Measurements from ENCODE around the gene ACTA1. TPM values are rescaled to one million over a fixed set of nuclear protein-coding genes. Genes with fewer than 3 reads are reported as not detected.
"Not testable (repeated sequence)": the region's sequence is repeated elsewhere in the genome, so short reads cannot be mapped to it uniquely, and the experiment has no call there.

Gene ACTA1
- total and polyA plus RNA-seq, 2 of the 13 experiments (the other 11 are each of a cell fraction or from before 2014, with no cell fraction given): 1.4 to 5.2 TPM

DNA sequence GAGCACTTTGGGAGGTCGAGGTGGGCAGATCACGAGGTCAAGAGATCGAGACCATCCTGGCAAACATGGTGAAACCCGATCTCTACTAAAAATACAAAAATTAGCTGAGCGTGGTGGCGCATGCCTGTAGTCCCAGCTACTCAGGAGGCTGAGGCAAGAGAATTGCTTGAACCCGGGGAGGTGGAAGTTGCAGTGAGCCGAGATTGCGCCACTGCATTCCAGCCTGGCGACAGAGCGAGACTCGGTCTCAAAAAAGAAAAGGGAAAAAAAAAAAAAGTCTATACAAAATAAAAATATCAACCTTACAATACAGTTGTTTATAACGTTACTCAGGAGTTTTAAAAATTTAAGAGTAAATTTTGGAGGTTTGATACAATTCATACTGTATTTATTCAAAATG, 42.0 kb upstream of the ACTA1 start:
- H3K4me2 ChIP-seq (ENCODE audit: low read depth, low read length); CTCF ChIA-PET (ENCODE audit: low intra/inter-chr PET ratio, low total read pairs); DNase-seq (ENCODE audit: low spot score); ATAC-seq; in situ Hi-C loops (cut with HindIII; ENCODE audit: extremely low pct_ligation_motif_present, low pct_unique_long_range_greater_than_20kb); H3K4me3 ChIP-seq (replicated peaks in 1 of 3; ENCODE audit: insufficient read depth in 1 of 3, low read depth in 2 of 3, low read length in 3 of 3); POLR2A ChIA-PET; H2AFZ ChIP-seq (ENCODE audit: low read length); H3K9me3 ChIP-seq (ENCODE audit: low read length); intact Hi-C loops (cut with micrococcal nuclease; ENCODE audit: unreplicated experiment); H3K9ac ChIP-seq (ENCODE audit: insufficient read depth, low read depth, low read length); H3K79me2 ChIP-seq (ENCODE audit: insufficient read depth, low read length); H3K4me1 ChIP-seq (ENCODE audit: insufficient read depth, low read length); H3K27ac ChIP-seq (ENCODE audit: extremely low read length, insufficient read depth, low read length); FAIRE-seq; BruUV-seq (replicated peaks); H4K20me1 ChIP-seq (ENCODE audit: insufficient read depth, low read length); H3K27me3 ChIP-seq (ENCODE audit: control insufficient read depth in 1 of 2, insufficient read depth in 2 of 2, low read length in 2 of 2): not testable (repeated sequence)
- WGBS (ENCODE audit: low lambda C conversion rate): 98% methylated on average over 13 of the region's 13 CpGs
- H3K36me3 ChIP-seq (replicated peaks in 1 of 2; ENCODE audit: control insufficient read depth in 1 of 2, insufficient read depth in 2 of 2, low read length in 2 of 2): peaks cover 18 to 74% of the 10 kb centered on the region in 2 experiments; a peak in 4 of 5 replicates

- H3K27ac ChIP-seq (ENCODE audit: extremely low read length, insufficient read depth, low read length): no peak overlapping the region
- DNase-seq (ENCODE audit: low spot score): no peak
- CTCF ChIA-PET (ENCODE audit: low intra/inter-chr PET ratio, low total read pairs): no interaction called here
- H3K79me2 ChIP-seq (ENCODE audit: insufficient read depth, low read length): no peaks in the 10 kb centered on the region
- no peak overlapping the region for H3K4me3 ChIP-seq (replicated peaks in 1 of 3; ENCODE audit: insufficient read depth in 1 of 3, low read depth in 2 of 3, low read length in 3 of 3)
- in situ Hi-C loops (cut with HindIII; ENCODE audit: extremely low pct_ligation_motif_present, low pct_unique_long_range_greater_than_20kb) (no loop called here), intact Hi-C loops (cut with micrococcal nuclease; ENCODE audit: unreplicated experiment) (no loop called here)
- ATAC-seq: no peak
- peaks cover 19 to 74% of the 10 kb centered on the region in 2 experiments; a peak in 4 of 5 replicates for H3K36me3 ChIP-seq (replicated peaks in 1 of 2; ENCODE audit: control insufficient read depth in 1 of 2, insufficient read depth in 2 of 2, low read length in 2 of 2)
- H3K9ac ChIP-seq (ENCODE audit: insufficient read depth, low read depth, low read length): no peak overlapping the region
- TF ChIP-seq JARID2 (CRISPR knock-in tag; IDR thresholded peaks at IDR 0.05; ENCODE audit: insufficient replicate concordance): no peak
- TF ChIP-seq ZFP41 (CRISPR knock-in tag; IDR thresholded peaks at IDR 0.05; ENCODE audit: borderline replicate concordance): no peak
- TF ChIP-seq ZNF850 (CRISPR knock-in tag; conservative IDR thresholded peaks at IDR 0.05): no peak
- no peak for TF ChIP-seq HIVEP1 (CRISPR knock-in tag; IDR thresholded peaks at IDR 0.05)
- TF ChIP-seq KMT2B (CRISPR knock-in tag; IDR thresholded peaks at IDR 0.05): no peak
- TF ChIP-seq THYN1 (CRISPR knock-in tag; IDR thresholded peaks at IDR 0.05; ENCODE audit: borderline replicate concordance, low read depth): no peak
- no peak for TF ChIP-seq STAG1 (CRISPR knock-in tag; IDR thresholded peaks at IDR 0.05)
- TF ChIP-seq CBFB (CRISPR knock-in tag; IDR thresholded peaks at IDR 0.05): no peak
- H2AFZ ChIP-seq (ENCODE audit: low read length): no peak overlapping the region
- no peaks in the 10 kb centered on the region for H3K4me1 ChIP-seq (ENCODE audit: insufficient read depth, low read length)
- POLR2A ChIA-PET: no interaction called here
- H3K9me3 ChIP-seq (ENCODE audit: low read length): no peaks in the 10 kb centered on the region
- WGBS (ENCODE audit: low lambda C conversion rate): 100% methylated on average over 2 of the region's 2 CpGs
- no peak for FAIRE-seq
- no peaks in the 10 kb centered on the region for H3K27me3 ChIP-seq (ENCODE audit: control insufficient read depth in 1 of 2, insufficient read depth in 2 of 2, low read length in 2 of 2)
- H4K20me1 ChIP-seq (ENCODE audit: insufficient read depth, low read length): no peaks in the 10 kb centered on the region
- no peak overlapping the region for H3K4me2 ChIP-seq (ENCODE audit: low read depth, low read length)
- BruUV-seq (replicated peaks): no TSS peak
These were observed 40.6 kb upstream of the ACTA1 start for GRCh38 chr1:229474509-229474908.
